NCI-H524 treated with DMSO at 0.1 percent for 48 hours (cell line): Measurements from ENCODE around the gene VBP1.
"Not testable (repeated sequence)": the region's sequence is repeated elsewhere in the genome, so short reads cannot be mapped to it uniquely, and the experiment has no call there.

Source experiments
- DNase-seq: peaks from one replicate; lab custom pipeline; 2025; lab: John Stamatoyannopoulos, UW

VBP1 gene

DNA sequence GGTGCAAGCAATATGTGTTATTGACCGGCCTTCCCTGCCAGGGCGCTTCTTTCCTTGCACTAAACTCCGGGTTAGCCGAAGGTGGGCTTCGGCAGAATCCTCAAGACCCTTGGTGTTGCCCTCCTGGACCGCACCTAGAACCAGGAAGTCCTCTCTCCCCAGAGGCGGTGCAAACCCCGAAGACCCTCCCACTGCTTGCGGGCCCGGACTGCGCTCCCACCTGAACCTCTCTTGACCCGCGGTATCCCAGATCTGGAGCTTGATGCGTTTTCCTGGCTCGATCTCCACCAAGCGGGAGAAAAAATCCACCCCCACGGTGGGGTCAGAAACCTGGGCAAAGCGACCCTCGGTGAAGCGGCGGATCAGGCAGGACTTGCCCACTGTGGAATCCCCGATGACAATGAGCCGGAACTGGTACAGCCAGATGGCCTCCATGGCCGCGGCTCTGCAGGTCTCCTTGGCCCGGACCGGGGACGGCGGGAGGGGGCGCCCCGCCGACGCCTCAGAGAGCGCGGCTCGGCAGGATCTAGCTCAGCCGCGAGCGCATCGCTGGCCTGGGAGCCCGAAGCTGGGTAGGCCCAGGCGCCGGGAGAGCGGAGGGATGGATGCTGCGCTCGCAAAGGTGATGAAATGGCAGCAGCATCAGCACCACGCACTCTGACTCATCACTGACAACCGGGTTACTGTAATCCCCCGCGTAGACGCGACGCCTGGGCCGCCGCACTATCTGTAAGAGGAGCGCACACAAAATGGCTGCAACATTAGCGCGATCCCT is 47.8 kb downstream of the VBP1 start, which contains the start of gene RAB39B:
Gene RAB39B, minus strand, starts transcription at position 638 of the 775 bp plus-strand sequence. Its CDS starts 203 bp downstream, at position 435.
- peak; percentile 45 for DNase-seq

DNA sequence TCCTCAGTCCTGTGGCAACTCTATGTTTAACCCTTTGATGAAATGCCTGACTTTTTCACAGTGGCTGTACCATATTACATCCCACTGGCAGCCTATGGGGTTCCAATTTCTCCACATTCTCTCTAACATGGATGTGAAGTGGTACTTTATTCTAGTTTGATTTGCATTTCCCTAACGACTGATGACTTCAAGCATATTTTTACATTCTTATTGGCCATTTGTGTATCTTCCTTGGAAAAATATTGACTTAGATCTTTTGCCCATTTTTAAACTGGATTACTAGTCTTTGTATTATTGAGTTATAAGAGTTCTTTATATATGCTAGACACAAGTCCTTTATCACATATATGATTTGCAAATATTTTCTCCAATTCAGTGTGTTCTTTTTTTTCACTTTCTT is 50.2 kb downstream of the VBP1 start:
- DNase-seq: no peak

DNA sequence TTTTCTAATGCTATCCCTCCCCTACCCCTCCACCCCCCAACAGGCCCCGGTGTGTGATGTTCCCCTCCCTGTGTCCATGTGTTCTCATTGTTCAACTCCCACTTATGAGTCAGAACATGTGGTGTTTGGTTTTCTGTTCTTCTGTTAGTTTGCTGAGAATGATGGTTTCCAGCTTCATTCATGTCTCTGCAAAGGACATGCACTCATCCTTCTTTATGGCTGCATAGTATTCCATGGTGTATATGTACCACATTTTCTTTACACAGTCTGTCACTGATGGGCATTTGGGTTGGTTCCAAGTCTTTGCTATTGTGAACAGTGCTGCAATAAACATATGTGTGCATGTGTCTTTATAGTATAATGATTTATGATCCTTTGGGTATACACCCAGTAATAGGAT is 51.7 kb downstream of the VBP1 start:
- DNase-seq: not testable (repeated sequence)

DNA sequence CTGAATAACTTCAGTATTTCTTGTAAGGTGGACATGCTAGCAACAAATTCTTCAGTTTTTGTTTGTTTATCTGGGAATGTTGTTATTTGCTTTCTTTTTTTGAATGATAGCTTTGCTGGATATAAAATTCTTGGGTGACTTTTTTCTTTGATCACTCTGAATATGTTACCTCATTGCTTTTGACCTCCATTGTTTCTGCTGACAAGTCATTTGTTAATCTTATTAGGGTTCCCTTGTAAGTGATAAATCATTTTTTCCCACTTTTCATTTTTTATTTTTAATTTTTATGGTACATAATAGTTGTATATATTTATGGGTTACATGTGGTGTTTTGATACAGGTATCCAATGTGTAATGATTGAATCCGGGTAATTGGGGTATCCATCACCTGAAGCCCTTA is 54.7 kb downstream of the VBP1 start:
- no peak for DNase-seq

DNA sequence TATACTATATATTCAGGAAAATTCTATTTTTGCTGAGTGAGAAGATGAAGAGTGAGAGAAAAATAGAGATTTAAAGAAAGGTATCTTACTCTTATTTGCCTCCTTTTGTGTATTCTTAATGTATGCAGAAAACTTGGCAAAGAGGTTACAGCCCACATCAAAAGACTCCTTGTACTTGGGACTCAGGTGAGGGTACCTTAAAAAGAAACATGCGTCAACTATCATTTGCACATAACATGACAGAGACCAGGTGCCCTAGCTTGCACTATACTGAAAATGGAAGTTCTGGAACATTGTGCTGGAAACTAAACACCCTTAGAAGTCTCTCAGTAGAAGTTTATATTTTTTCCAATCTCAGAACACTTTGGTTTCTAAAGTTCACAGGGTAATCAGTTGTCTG is 63.6 kb downstream of the VBP1 start:
- no peak for DNase-seq
